ENCODE measurements around the gene ADAM22.

DNA sequence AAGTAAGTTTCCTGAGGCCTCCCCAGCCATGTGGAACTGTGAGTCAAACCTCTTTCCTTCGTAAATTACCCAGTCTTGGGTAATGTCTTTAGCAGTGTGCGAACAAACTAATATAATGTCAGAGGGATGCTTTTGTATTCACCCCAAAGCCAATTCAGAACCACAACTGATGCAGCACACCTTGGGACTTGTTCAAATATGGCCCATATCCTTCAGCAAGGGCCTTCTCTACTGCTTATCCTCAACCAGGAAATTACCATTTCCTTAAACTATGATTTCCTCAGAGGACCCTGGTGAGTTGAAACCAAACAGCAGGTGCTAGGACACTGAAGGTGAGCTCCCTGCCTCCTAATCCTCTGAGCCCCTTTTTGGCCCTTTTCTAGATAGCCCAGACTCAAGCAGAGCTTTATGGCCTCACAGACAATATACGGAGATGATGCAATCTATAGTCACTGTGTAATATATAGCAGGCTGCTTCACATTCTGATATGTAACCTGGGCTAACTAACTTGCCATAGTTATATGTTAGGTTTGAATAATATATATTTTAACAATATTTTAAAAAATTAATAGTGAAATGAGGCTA, 270.6 kb downstream of the ADAM22 start:
- TF ChIP-seq, protein P1, sequence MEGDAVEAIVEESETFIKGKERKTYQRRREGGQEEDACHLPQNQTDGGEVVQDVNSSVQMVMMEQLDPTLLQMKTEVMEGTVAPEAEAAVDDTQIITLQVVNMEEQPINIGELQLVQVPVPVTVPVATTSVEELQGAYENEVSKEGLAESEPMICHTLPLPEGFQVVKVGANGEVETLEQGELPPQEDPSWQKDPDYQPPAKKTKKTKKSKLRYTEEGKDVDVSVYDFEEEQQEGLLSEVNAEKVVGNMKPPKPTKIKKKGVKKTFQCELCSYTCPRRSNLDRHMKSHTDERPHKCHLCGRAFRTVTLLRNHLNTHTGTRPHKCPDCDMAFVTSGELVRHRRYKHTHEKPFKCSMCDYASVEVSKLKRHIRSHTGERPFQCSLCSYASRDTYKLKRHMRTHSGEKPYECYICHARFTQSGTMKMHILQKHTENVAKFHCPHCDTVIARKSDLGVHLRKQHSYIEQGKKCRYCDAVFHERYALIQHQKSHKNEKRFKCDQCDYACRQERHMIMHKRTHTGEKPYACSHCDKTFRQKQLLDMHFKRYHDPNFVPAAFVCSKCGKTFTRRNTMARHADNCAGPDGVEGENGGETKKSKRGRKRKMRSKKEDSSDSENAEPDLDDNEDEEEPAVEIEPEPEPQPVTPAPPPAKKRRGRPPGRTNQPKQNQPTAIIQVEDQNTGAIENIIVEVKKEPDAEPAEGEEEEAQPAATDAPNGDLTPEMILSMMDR (IDR thresholded peaks at IDR 0.05) = no peak
- TF ChIP-seq POLR2A (IDR thresholded peaks at IDR 0.05) = no peak
